ENCODE data around the gene ASIC2.

Gene ASIC2

GRCh38 chr17:33287096-33287725 lies 5.9 kb downstream of the ASIC2 start:
- no peak for DNase-seq

GRCh38 chr17:33285413-33285812 lies 7.7 kb downstream of the ASIC2 start:
- no peak for DNase-seq

- DNase-seq = no peak
Observed at GRCh38 chr17:33284022-33284421, 9.1 kb downstream of the ASIC2 start.

- no peak for DNase-seq
Observed at GRCh38 chr17:33280162-33280943, 12.7 kb downstream of the ASIC2 start.

GRCh38 chr17:33277436-33278100 lies 15.5 kb downstream of the ASIC2 start:
- DNase-seq = no peak

GRCh38 chr17:33273743-33274410 lies 19.2 kb downstream of the ASIC2 start:
- no peak for DNase-seq

GRCh38 chr17:33273271-33273670 lies 19.8 kb downstream of the ASIC2 start:
- DNase-seq = no peak

- DNase-seq = no peak
Observed at GRCh38 chr17:33272438-33272837, 20.7 kb downstream of the ASIC2 start.

GRCh38 chr17:33269337-33270060 lies 23.6 kb downstream of the ASIC2 start:
- DNase-seq = no peak

GRCh38 chr17:33267851-33268548 lies 25.1 kb downstream of the ASIC2 start:
- no peak for DNase-seq

GRCh38 chr17:33267271-33267790 lies 25.8 kb downstream of the ASIC2 start:
- no peak for DNase-seq

- DNase-seq = no peak
Observed at GRCh38 chr17:33266611-33267010, 26.5 kb downstream of the ASIC2 start.

GRCh38 chr17:33266116-33266515 lies 27.0 kb downstream of the ASIC2 start:
- no peak for DNase-seq

GRCh38 chr17:33263396-33263795 lies 29.7 kb downstream of the ASIC2 start:
- DNase-seq = no peak

GRCh38 chr17:33262266-33263123 lies 30.6 kb downstream of the ASIC2 start:
- DNase-seq = no peak

GRCh38 chr17:33261820-33262219 lies 31.3 kb downstream of the ASIC2 start:
- no peak for DNase-seq

- DNase-seq = no peak
Observed at GRCh38 chr17:33260638-33261037, 32.5 kb downstream of the ASIC2 start.

GRCh38 chr17:33258296-33258695 lies 34.8 kb downstream of the ASIC2 start:
- no peak for DNase-seq

GRCh38 chr17:33245183-33245582 lies 47.9 kb downstream of the ASIC2 start:
- no peak for DNase-seq

- DNase-seq = no peak
Observed at GRCh38 chr17:33243732-33244131, 49.4 kb downstream of the ASIC2 start.

Data from CD4-positive, alpha-beta T cell treated with Interleukin-17A for 1 hour (primary cell).